Right atrium auricular region (tissue), 2 donors: ENCODE results near the gene CDKN2AIP. TPM values are rescaled to one million over a fixed set of nuclear protein-coding genes. Genes with fewer than 3 reads are reported as not detected.
"Not testable (repeated sequence)": the region's sequence is repeated elsewhere in the genome, so short reads cannot be mapped to it uniquely, and the experiment has no call there.

ENCODE experiments used
- DNase-seq: peaks from one replicate; pipeline ENCODE4 v3.0.0-alpha.2; 2019; ENCODE audit warnings: low spot score
- H3K27ac ChIP-seq, 2 donors: fragments of 200-600 bp; sonication (generic); 1 replicate in 1 of 2; 2 replicates in 1 of 2; pipeline ENCODE4 v1.5.1; 2016 to 2019
- H3K27me3 ChIP-seq, 2 donors: fragments of 200-600 bp; sonication (generic); one replicate each; pipeline versions ENCODE4 v1.5.1 to v1.6.0; 2017 to 2019
- H3K36me3 ChIP-seq: fragments of 200-600 bp; sonication (generic); one replicate; pipeline ENCODE4 v1.5.1; 2016
- H3K4me1 ChIP-seq, 2 donors: fragments of 200-600 bp; sonication (generic); one replicate each; pipeline versions ENCODE4 v1.5.1 to v1.6.0; 2017 to 2019
- H3K4me3 ChIP-seq, 2 donors: fragments of 200-600 bp; sonication (generic); 1 replicate in 1 of 2; 2 replicates in 1 of 2; pipeline ENCODE4 v1.5.1; 2017 to 2019; ENCODE audit warnings: mild to moderate bottlenecking in 1 of 2, moderate library complexity in 1 of 2
- H3K9me3 ChIP-seq, 2 donors: fragments of 200-600 bp; sonication (generic); one replicate each; pipeline ENCODE4 v1.5.1; 2019
- total RNA-seq, 2 donors: library from RNA; depleted of rRNA; stranded (reverse); fragments of >200 nt; gene quantifications; one replicate each; pipeline ENCODE4 v1.1.0, GENCODE V29; 2016
- TF ChIP-seq, protein P1 (sequence below), 2 donors: fragments of 200-600 bp; sonication (generic); IDR thresholded peaks; one replicate each; pipeline ENCODE4 v1.5.1; 2019; ENCODE audit warnings: antibody characterized with exemption in 2 of 2

CDKN2AIP gene
- total RNA-seq, 2 donors from 2014 or later = 9.7 to 11.1 TPM

DNA sequence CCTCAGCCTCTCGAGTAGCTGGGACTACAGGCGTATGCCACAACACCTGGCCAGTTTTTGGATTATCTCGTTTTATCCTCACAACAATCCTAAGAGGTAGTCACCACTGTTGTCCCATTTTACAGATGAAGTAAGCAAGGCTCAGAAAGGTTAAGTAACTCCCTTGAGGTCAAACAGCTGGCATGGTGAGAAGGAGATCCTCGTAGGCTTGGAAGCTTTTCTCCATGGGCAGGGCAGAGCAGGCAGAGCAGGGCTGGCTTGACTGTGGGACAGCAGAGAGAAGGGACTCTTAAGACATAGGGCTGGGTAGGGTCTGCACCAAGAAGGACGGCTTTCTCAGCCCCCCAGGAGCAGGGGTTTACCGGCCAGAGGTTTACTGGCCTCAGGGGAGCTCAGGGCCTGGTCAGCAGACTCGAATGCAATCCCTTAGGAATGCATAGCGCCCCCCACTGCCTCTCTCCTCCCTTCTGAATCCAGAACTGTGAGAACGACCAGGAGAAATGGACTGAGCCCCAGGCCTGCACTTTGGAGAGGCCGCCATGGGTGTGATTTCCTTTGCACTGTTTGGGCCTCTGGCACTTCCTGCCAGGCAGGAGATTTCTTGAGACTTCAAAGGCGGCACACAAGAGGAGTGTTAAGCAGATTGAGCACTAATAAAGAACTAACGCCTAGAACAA, 14.0 kb upstream of the CDKN2AIP start:
- no peak overlapping the region for H3K4me3 ChIP-seq
- no peaks in the 10 kb centered on the region for H3K27me3 ChIP-seq
- H3K4me1 ChIP-seq = no peaks in the 10 kb centered on the region
- TF ChIP-seq, protein P1, sequence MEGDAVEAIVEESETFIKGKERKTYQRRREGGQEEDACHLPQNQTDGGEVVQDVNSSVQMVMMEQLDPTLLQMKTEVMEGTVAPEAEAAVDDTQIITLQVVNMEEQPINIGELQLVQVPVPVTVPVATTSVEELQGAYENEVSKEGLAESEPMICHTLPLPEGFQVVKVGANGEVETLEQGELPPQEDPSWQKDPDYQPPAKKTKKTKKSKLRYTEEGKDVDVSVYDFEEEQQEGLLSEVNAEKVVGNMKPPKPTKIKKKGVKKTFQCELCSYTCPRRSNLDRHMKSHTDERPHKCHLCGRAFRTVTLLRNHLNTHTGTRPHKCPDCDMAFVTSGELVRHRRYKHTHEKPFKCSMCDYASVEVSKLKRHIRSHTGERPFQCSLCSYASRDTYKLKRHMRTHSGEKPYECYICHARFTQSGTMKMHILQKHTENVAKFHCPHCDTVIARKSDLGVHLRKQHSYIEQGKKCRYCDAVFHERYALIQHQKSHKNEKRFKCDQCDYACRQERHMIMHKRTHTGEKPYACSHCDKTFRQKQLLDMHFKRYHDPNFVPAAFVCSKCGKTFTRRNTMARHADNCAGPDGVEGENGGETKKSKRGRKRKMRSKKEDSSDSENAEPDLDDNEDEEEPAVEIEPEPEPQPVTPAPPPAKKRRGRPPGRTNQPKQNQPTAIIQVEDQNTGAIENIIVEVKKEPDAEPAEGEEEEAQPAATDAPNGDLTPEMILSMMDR (IDR thresholded peaks at IDR 0.05) = no peak
- no peak overlapping the region for H3K27ac ChIP-seq
- no peaks in the 10 kb centered on the region for H3K36me3 ChIP-seq
- no peaks in the 10 kb centered on the region for H3K9me3 ChIP-seq
- DNase-seq = peak; percentile 42

DNA sequence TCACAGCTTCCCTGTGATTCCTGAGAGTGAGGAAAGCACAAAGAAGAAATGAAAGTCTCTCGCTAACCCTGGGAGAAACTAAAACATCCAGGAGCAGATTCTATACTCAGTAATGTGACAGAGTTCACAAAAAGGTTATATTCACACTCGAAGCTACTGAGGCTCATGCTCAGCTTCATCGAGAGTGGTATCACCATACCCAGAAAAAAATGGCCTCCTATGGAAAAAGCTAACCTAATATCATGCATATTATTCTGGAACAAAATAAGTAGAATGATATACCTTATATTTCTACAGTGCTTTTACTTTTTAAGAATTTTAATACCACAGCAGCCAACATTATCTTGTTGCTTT, 13.5 kb upstream of the CDKN2AIP start:
- Histone ChIP-seq H3K4me1 (no peaks in the 10 kb centered on the region), H3K4me3 (no peak overlapping the region), H3K27ac (no peak overlapping the region), H3K27me3 (no peaks in the 10 kb centered on the region), H3K36me3 (no peaks in the 10 kb centered on the region), H3K9me3 (no peaks in the 10 kb centered on the region)
- TF ChIP-seq, protein P1 (IDR thresholded peaks at IDR 0.05) = no peak
- no peak for DNase-seq

DNA sequence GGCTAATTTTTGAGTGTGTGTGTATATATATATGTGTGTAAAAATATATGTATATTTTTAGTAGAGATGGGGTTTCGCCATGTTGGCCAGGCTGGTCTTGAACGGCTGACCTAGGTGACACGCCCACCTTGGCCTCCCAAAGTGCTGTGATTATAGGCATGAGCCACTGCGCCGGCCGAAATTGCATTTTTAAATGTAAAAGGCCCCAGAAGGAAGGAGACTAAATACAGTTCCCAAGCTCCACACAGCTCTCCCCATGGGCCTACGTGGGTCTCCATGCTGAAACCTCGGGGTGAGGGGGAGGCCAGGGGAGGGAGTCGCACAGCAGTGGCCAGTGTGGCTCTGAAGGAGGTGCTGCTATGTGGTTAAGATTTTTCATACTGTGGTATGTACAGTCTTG, 12.8 kb upstream of the CDKN2AIP start:
- DNase-seq = peak; percentile 38
- no peak overlapping the region for H3K27ac ChIP-seq
- H3K4me3 ChIP-seq = no peak overlapping the region
- no peaks in the 10 kb centered on the region for H3K4me1 ChIP-seq
- H3K27me3 ChIP-seq = no peaks in the 10 kb centered on the region
- no peaks in the 10 kb centered on the region for H3K36me3 ChIP-seq
- no peaks in the 10 kb centered on the region for H3K9me3 ChIP-seq
- TF ChIP-seq, protein P1 (IDR thresholded peaks at IDR 0.05) = no peak

DNA sequence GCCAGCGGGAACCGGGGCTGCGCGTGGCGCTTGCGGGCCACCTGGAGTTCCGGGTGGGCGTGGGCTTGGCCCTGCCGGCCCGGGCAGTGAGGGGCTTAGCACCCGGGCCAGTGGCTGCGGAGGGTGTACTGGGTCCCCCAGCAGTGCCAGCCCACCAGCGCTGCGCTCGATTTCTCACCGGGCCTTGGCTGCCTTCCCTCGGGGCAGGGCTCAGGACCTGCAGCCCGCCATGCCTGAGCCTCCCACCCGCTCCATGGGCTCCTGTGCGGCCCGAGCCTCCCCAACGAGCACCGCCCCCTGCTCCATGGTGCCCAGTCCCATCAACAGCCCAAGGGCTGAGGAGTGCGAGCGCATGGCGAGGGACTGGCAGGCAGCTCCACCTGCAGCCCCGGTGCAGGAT, 11.3 kb upstream of the CDKN2AIP start:
- H3K36me3 ChIP-seq, DNase-seq, H3K4me3 ChIP-seq, H3K27me3 ChIP-seq, H3K9me3 ChIP-seq, H3K4me1 ChIP-seq, H3K27ac ChIP-seq: not testable (repeated sequence)

DNA sequence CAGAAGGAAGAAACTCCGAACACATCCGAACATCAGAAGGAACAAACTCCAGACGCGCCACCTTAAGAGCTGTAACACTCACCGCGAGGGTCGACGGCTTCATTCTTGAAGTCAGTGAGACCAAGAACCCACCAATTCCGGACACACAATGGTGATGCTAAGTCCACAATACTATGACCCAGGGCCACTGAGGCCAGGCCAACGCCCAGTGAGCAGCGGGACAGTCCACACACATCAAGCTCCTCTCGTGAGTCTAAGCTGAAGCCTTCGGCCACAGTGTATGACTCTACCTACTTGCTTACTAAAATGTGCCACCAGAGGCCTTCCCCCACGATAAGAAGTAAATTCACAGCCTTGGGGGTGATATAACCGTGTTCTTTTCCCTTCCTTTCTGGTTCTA, 10.2 kb upstream of the CDKN2AIP start:
- DNase-seq = no peak
- Histone ChIP-seq H3K4me1 (no peaks in the 10 kb centered on the region), H3K4me3 (no peak overlapping the region), H3K36me3 (no peaks in the 10 kb centered on the region), H3K27me3 (no peaks in the 10 kb centered on the region), H3K27ac (no peak overlapping the region), H3K9me3 (no peaks in the 10 kb centered on the region)
- TF ChIP-seq, protein P1 (IDR thresholded peaks at IDR 0.05) = no peak

DNA sequence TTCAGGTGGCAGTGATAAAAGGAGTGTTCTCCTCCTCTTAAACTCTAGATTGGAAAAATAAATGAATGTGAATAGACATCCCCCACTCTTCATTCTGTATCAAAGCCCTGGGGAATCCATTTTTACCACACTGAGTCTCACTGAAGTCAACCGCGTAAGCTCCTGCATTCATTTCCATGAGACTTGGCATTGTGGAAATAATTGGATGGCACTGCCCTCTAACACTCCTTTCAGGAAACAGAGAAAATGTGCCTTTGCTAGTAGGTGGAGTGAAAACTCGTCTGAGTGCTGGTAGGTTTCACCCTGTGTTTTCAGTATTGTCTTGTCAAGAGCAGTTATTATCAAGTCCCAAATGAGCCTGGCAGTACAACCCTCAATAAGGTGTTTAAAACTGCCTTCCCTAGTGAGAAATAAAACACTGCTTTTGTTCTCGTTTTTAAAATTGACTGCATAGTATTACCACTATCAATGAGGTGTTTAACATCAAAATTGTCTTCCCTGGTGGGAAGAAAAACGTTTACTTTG, 9.7 kb upstream of the CDKN2AIP start:
- TF ChIP-seq, protein P1 (IDR thresholded peaks at IDR 0.05) = no peak
- Histone ChIP-seq H3K27ac (no peak overlapping the region), H3K4me1 (no peaks in the 10 kb centered on the region), H3K4me3 (no peak overlapping the region), H3K36me3 (no peaks in the 10 kb centered on the region), H3K27me3 (no peaks in the 10 kb centered on the region), H3K9me3 (no peaks in the 10 kb centered on the region)
- DNase-seq = no peak
